ENCODE measurements around the gene FXYD2.

Gene FXYD2

DNA sequence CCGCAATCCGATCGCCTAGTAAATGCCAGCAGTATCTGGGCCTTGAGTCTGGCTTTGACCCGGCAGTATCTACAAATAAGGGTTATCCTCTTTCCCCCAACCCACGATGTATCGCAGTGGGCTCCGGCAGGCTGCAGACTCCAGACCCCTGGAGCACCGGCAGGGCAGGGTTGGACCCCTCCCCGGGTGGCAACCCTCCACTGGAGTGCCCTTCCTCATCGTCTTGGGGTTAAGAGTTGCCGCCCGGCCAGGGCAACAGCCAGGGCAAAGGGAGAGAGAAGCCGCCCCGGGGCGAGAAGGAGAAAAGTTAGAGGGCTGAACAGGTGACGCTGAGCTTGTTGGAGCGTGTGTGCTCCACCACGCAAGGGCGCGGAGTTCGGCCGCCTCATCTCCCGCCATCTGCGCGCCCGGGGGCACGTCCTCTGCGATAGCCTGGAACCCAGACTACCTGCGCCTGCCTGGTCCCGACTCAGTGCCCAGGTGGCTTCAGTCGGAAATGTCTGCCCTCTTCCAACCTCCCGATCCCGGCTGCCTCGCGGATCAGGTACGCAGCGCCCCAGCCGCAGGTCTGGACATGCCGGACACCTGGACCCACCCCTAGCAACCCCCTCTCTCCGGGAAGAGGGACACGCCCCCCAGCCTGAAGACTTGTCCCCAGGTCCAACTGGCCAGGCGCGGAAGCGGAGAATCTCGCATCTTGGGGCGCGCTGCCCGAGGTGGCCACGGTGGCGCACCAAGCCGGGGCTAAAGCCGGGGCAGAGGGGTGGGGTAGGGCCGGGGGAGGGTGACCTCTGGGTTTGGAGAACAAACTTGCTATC is 28.7 kb downstream of the FXYD2 start:
- no peak for DNase-seq

- DNase-seq, result no peak
These were observed 29.5 kb downstream of the FXYD2 start for GRCh38 chr11:117794772-117795629.

GRCh38 chr11:117794135-117794534 is 30.4 kb downstream of the FXYD2 start:
- DNase-seq, result no peak

DNA sequence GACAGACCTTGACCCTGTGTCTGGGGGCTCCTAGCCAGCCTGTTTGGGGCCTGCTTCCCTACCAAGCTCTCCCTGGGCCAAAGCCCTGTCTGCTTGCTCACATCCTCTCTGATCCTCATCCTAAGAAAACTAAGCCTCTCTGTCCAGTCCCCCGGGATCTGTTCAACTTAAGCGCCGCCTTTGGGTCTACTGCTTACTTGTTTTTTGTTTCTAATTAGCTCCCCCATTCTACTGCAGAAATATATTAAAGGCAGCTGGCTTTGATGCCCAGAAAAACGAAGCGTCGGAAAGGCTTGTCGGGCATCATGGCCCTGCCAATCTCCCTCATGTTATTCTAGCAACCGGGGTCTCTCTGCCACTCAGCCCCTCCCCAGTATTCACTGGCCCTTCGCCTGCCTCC is 31.0 kb downstream of the FXYD2 start:
- no peak for DNase-seq

- DNase-seq, result no peak
These were observed 31.6 kb downstream of the FXYD2 start for GRCh38 chr11:117792992-117793391.

DNA sequence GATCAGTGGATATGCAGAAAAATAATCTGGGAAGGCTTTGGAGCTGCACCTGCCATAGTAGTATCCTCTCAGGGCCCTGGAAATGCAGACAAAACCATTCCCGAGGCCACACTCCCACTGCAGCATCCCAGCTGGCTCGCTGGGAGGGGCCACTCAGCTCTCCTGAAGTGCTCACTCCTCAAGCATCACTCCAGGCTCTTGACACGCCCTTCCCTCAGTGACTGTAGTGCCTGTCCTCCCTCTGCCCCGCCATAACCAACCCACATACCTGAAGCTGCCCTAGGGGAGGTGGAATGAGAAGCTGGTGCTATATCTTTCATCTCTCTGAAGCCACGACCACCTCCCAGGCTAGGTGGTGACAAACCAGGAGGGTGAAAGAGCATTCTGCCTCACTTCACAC is 32.3 kb downstream of the FXYD2 start:
- no peak for DNase-seq

- no peak for DNase-seq
These were observed 34.3 kb downstream of the FXYD2 start for GRCh38 chr11:117790279-117790678.

DNA sequence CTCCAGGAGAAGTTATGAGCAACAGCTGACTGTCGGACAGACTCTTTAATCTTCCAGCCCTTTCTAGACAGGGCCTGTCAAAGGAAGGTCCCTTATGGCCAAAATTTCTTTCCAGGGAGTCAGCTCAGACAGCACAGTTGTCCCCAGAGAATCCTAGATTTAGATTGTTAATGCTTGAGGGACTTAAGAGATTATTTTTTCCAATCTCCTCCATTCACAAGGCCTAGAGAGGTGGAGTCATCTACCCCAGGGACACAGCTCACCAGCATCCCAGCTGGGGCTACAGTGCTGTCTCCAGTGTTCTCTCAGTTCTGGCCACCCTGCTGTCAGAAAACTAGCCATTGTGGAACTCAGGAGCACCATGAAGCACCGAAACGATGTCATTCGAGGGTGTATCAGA is 35.3 kb downstream of the FXYD2 start:
- DNase-seq, result no peak

DNA sequence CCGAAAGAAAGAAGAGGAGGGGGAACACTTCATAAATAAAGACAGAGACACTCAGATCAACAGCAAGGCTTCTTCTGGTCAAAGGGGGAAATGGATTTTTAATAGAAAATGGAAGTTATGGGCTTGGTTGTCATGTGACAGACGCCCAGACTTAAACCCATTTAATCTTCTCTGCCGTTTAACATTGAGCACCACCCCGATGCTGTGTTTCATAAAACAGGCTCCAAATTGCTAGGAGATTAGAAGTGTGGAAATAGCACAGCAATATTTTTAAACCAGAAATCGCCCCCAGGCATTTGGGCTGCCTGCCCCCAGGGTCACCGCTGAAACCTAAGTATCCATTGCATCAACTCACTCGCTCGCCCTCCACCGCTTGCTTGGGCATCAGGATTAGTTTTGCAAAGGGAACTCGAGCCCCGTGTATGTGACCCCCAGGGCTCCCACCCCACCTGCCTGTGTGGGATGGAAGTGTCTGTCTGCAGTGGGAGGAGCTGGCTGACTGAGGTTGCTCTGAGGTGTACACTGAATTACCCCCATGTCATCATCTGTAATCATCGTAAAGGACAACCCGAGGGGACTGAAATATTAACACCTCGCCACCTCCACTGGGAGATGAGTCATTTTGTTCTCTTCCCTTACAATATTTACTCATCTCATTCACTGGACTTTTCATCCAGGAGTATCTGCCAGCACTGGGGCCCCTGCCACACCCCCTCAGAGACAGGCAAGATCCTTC is 38.2 kb downstream of the FXYD2 start:
- DNase-seq, result no peak

- DNase-seq, result no peak
These were observed 42.4 kb downstream of the FXYD2 start for GRCh38 chr11:117782101-117782500.

- no peak for DNase-seq
These were observed 42.9 kb downstream of the FXYD2 start for GRCh38 chr11:117781627-117782026.

DNA sequence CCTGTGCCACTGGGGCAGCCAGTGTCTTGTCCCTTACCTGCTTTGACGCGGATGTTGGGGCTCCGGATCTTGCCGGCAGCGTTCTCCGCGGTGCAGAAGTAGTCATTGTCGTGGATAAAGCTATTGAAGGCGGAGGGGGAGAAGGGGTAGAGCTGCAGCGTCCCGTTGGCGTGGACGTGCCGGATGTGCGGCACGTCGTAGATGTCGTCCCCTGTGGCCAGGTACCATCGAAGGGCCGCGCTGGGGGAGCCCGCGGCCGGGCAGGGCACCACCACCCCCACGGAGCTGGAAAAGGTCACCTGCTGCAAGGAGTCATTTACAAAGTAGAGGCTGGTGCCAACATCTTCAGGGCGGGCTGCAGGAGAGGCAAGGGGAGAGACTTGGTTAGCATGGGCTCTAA is 44.1 kb downstream of the FXYD2 start:
- DNase-seq, result no peak

DNA sequence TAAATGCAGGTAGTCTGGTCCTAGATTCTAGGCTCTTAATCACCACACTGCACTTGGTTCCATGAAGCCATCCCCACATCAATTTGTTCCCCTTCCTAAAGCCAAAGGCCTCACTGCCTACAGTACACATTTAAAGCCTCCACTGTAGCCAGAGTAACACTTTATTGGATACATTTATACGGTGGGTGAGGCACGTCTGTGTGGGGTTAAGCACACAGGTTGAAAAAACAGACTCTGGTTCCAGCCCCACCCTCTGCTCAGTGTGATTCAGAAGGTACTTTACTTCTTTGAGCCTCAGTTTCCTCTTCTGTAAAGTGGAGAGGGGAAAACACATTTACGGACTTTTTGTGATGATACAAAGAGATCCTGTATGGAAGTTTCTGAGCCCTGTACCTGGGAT is 50.0 kb downstream of the FXYD2 start:
- no peak for DNase-seq

GRCh38 chr11:117772360-117772759 is 52.2 kb downstream of the FXYD2 start:
- no peak for DNase-seq

- DNase-seq, result no peak
These were observed 52.7 kb downstream of the FXYD2 start for GRCh38 chr11:117771841-117772240.

DNA sequence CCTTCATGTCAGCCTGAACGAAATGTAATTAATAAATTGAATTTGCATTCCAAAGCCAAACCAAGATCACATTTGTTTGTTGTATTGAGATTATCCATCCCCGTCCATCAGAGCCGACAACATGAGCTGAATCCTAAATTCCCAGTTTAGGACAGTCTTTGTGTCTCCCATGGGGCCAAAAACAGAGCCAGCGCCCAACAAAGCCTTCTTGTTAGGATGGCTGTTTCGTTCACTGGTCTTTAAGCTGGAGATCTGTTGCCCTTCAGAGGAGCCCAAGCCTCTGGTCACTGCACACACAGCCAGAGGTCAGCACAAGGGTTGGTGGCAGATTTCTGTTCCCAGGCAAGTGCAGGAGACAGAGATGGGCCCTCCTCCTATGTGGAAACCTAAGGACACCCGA is 53.3 kb downstream of the FXYD2 start:
- DNase-seq, result no peak

DNA sequence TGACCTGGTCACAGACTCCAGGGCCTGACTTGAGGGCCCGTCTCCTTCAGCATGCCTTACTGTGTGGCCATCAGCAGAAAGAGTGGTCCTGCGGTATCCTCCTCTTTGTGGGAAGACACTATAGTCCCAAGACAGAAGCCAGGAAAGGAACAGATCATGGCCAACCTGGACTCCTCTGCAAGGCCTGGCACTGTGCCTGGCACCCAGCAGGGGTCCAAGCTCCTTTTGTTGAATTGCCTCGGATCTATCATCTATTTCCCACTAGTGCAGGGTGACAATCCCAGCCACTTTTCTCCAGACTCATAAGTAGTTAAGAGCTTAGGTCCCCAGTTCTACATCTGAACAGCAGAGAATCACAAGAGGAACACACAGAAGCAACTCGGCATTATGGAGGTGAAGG is 54.5 kb downstream of the FXYD2 start:
- DNase-seq, result no peak

All from T1000 (cell line).